Measurements from ENCODE around the gene GRIFIN.

DNA sequence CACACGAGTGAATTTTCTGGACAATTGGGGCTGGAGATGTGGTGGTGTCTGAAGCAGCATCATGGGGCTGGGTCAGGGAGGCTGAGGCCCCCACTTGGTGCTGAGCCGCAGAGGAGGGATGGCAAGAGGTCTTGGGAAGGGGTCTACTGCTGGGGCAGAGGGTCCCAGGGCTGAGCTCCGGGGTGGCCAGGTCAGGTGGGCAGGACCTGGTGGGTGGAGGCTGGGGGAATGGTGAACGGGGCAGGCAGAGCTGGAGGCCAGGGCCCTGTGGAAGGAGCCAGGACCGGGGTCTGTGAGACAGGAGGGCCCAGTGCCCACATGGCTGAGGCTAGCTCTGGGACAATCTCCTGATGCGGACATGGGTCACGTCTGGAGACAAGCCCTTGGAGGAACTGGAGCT, 23.0 kb upstream of the GRIFIN start:
- TF ChIP-seq, protein P1, sequence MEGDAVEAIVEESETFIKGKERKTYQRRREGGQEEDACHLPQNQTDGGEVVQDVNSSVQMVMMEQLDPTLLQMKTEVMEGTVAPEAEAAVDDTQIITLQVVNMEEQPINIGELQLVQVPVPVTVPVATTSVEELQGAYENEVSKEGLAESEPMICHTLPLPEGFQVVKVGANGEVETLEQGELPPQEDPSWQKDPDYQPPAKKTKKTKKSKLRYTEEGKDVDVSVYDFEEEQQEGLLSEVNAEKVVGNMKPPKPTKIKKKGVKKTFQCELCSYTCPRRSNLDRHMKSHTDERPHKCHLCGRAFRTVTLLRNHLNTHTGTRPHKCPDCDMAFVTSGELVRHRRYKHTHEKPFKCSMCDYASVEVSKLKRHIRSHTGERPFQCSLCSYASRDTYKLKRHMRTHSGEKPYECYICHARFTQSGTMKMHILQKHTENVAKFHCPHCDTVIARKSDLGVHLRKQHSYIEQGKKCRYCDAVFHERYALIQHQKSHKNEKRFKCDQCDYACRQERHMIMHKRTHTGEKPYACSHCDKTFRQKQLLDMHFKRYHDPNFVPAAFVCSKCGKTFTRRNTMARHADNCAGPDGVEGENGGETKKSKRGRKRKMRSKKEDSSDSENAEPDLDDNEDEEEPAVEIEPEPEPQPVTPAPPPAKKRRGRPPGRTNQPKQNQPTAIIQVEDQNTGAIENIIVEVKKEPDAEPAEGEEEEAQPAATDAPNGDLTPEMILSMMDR (IDR thresholded peaks at IDR 0.05; ENCODE audit: low read depth, low read length, poor library complexity, severe bottlenecking) = no peak
- TF ChIP-seq EZH2phosphoT487 (IDR thresholded peaks at IDR 0.05; ENCODE audit: borderline replicate concordance, low read length) = no peak
